Stimulated activated CD4-positive, alpha-beta T cell treated with anti-CD3 and anti-CD28 coated beads, Interleukin-2, amount 100 ng/mL, for 24 hours (primary cell): ENCODE measurements around the gene RNF128.
A peak's percentile ranks its signal among the peaks of the same experiment; 100 is the strongest.
"Not testable (repeated sequence)": the region's sequence is repeated elsewhere in the genome, so short reads cannot be mapped to it uniquely, and the experiment has no call there.

ENCODE experiments used
- DNase-seq, 2 donors: peaks; one replicate each; pipeline ENCODE4 v3.0.0-alpha.2; 2020

RNF128 gene

GRCh38 chrX:106751407-106751806, 24.9 kb downstream of the RNF128 start:
- no peak for DNase-seq

DNA sequence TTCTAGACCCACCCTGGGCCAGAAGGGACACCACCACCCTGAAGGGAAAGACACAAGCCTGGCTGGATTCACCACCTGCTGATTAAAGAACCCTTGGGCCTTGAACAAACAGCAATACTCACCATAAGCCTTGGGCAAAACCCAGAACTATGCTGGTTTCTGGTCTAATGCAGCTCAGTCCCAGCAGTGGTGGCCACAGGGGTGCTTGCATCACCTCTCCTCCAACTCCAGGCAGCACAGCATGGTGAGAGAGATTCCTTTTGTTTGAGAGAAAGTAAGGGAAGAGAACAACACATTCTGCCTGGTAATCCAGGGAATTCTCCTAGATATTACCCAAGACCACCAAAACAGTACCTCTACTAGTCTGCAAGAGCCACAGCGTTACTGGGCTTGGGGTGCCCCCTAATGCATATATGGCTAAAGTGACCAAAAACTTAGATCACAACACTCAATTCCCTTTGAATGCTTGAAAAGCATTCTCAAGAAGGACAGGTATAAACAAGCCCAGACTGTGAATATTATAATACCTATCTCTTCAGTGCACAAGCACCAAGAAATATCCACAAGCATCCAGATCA, 25.7 kb downstream of the RNF128 start:
- no peak for DNase-seq

DNA sequence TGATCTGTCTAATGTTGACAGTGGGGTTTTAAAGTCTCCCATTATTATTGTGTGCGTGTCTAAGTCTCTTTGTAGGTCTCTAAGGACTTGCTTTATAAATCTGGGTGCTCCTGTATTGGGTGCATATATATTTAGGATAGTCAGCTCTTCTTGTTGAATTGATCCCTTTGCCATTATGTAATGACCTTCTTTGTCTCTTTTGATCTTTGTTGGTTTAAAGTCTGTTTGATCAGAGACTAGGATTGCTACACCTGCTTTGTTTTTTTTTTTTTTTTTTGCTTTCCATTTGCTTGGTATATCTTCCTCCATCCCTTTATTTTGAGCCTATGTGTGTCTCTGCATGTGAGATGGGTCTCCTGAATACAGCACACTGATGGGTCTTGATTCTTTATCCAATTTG, 42.8 kb downstream of the RNF128 start:
- DNase-seq, result not testable (repeated sequence)

DNA sequence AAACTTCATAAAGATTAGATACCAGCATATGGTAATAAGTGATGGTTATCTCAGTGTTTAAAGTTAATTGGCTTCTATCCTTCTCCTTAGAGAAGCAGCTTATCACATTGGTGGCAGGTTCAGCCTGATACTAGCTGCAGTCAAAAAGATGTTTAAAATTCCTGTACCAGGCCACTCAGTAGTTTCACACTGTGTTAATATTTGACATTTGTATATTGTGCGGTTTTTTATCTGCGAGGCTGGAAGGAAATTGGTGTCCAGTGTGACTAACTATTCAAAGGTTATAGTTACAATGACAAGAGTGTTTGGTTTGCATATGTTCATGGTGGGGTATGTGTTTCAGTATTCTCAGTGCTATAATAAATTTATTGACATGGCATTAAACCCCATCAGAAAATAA, 48.5 kb downstream of the RNF128 start:
- no peak for DNase-seq

GRCh38 chrX:106780264-106780663, 53.8 kb downstream of the RNF128 start:
- DNase-seq, result no peak

GRCh38 chrX:106780664-106781377, 54.3 kb downstream of the RNF128 start:
- DNase-seq, result no peak

GRCh38 chrX:106783716-106784115, 57.2 kb downstream of the RNF128 start:
- DNase-seq, result no peak

DNA sequence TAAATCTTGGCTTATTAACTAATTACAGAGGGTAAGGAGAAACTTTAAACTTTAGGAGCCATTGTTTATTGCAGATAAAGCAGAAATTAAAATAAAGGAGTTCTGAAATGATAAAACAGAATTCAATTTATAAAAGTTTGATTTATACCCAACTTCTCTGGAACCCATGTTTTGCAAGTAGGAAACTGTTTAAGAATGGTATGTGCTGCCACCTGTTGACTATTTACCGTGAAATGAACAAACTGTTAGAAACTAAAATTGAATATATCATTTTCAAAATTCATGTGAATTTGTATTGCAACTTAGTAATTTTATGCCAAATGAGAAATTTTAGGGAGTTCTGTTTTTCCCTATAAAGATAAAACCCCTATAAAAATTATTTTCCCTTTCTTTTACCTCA, 65.0 kb downstream of the RNF128 start:
- no peak for DNase-seq

DNA sequence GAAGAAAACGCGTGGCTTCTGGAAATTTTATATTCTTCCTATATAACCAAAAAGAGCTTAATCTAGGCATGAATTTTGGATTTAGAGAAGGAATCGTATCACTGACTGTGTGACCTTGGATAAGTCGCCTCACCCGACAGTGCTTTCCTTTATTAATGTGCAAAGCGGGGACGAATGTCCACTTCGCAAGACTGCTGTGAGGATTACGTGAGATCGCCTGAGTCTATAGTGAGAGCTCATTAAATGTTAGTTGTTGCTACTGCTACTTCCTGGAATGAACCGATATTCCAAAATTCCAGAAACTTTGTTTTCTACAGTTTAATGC, 75.5 kb downstream of the RNF128 start:
- DNase-seq, result no peak

DNA sequence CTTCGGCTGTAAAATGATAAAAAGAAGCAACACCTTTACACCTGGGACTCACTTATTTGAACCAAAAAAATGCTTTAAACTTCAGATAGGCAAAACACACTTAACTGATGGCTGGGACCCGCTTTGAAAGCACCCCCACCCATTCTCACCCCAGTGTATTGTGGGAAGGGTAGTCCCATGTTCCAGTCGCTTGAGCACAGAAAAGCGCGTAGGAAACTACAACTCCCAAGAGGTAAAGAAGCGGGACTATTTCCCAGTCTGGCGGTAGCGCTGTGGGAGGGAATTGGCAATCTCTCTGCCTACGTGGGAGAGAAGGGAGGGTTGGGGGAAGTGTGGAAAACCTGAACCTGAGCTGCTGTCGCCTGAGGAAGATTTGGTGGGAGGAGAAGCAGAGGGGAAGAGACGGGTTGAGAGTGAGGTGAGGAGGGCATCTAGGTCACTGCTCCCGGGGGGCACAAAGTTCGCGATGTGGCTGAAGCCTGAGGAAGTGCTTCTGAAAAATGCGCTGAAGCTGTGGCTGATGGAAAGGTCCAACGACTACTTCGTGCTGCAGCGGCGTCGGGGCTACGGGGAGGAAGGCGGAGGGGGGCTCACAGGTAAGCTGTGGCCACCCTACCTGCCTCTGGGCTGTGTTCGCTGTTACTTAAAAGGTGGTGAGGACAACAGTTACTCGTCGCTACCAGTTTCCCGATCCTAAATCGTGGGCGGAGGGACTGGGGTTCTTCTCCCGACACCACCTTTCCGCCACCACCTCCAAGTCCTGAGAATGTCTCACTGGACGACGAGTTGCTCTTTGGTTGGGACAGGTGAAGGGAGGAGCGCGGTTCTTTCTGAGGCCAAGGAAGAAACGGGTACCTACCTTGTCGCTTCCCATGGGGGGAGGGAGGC, 76.1 kb downstream of the RNF128 start, which contains the start of gene TBC1D8B:
TBC1D8B (plus strand) TSS at position 286 of the 888 bp plus-strand sequence; CDS start at position 467, 181 bp downstream.
- peak; percentile 18 to 22 for DNase-seq

- no peak for DNase-seq
Measured at GRCh38 chrX:106811131-106811910, 84.8 kb downstream of the RNF128 start.

- DNase-seq, result not testable (repeated sequence)
Measured at GRCh38 chrX:106812930-106813329, 86.4 kb downstream of the RNF128 start.

DNA sequence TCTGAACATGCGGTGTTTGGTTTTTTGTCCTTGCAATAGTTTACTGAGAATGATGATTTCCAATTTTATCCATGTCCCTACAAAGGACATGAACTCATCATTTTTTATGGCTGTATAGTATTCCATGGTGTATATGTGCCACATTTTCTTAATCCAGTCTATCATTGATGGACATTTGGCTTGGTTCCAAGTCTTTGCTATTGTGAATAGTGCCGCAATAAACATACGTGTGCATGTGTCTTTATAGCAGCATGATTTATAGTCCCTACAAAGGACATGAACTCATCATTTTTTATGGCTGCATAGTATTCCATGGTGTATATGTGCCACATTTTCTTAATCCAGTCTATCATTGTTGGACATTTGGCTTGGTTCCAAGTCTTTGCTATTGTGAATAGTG, 87.6 kb downstream of the RNF128 start:
- not testable (repeated sequence) for DNase-seq
